HepG2 (cell line): Measurements from ENCODE around the gene MLST8. TPM values are rescaled to one million over a fixed set of nuclear protein-coding genes. Genes with fewer than 3 reads are reported as not detected.
A peak's percentile ranks its signal among the peaks of the same experiment; 100 is the strongest.

Experiments used
- ATAC-seq: fragments of 200-7000 bp; cut with Tn5 transposase; 3 replicates; pipeline ENCODE4 v1.9.1; 2020; ENCODE audit warnings: mild to moderate bottlenecking, moderate library complexity
- BruUV-seq: library from RNA; stranded (reverse); fragments of 400-500 nt; replicated peaks from 2 replicates; lab custom pipeline; 2021; lab: Mats Ljungman, UMichigan
- CTCF ChIA-PET: fragments of 300-600 bp; formaldehyde crosslinking; extraction: SDS; loops from one replicate; lab custom pipeline; 2021; ENCODE audit warnings: low total read pairs, inconsistent platforms, low intra/inter-chr PET ratio; lab: Yijun Ruan, JAX
- POLR2A ChIA-PET: fragments of 350-600 bp; sonication (Branson Sonifier 250); formaldehyde crosslinking; loops from one replicate; lab custom pipeline; 2020; ENCODE audit warnings: antibody characterized with exemption, inconsistent platforms; lab: Yijun Ruan, JAX
- DNase-seq: peaks from one replicate; pipeline ENCODE4 v3.0.0-alpha.2; 2015; ENCODE audit warnings: low spot score
- FAIRE-seq: peaks from 3 replicates; lab custom pipeline; 2011; peaks lifted over from hg19 to GRCh38; lab: Jason Lieb, UNC
- H2AFZ ChIP-seq: one replicate; pipeline ENCODE4 v1.6.1; 2011; ENCODE audit warnings: low read length, inconsistent platforms
- H3K27ac ChIP-seq: fragments of 300-600 bp; 3 replicates; pipeline ENCODE4 v1.8.0; 2011; ENCODE audit warnings: mixed run types, mild to moderate bottlenecking, mixed read lengths, low read length, inconsistent platforms; ENCODE audit not compliant: insufficient read depth; ENCODE audit errors: extremely low read length
- H3K27me3 ChIP-seq, 2 experiments: fragments of 200-600 bp in 1 of 2; 2 replicates in 1 of 2; 3 replicates in 1 of 2; pipeline versions ENCODE4 v1.6.0 to v1.8.0; 2011; ENCODE audit warnings: low read length in 2 of 2, mild to moderate bottlenecking in 2 of 2, moderate library complexity in 2 of 2, inconsistent platforms in 1 of 2; ENCODE audit not compliant: insufficient read depth in 2 of 2, control insufficient read depth in 1 of 2
- H3K36me3 ChIP-seq, 2 experiments: fragments of 200-600 bp in 1 of 2; replicated peaks in 1 of 2; 2 replicates in 1 of 2; 3 replicates in 1 of 2; pipeline versions ENCODE4 v1.5.1 to v1.8.0; 2011; ENCODE audit warnings: low read length in 2 of 2, inconsistent platforms in 1 of 2; ENCODE audit not compliant: insufficient read depth in 2 of 2, control insufficient read depth in 1 of 2
- H3K4me1 ChIP-seq: 2 replicates; pipeline ENCODE4 v1.5.1; 2012; ENCODE audit warnings: low read length, inconsistent platforms; ENCODE audit not compliant: insufficient read depth
- H3K4me2 ChIP-seq: 2 replicates; pipeline ENCODE4 v1.6.0; 2011; ENCODE audit warnings: low read depth, low read length, inconsistent platforms
- H3K4me3 ChIP-seq, 3 experiments: fragments of 200-600 bp in 1 of 3; sonication (generic), shearing (Covaris generic) in 1 of 3; replicated peaks in 1 of 3; 2 replicates each; pipeline ENCODE4 v1.5.1; 2011 to 2016; ENCODE audit warnings: low read length in 3 of 3, inconsistent platforms in 2 of 3, low read depth in 2 of 3, mild to moderate bottlenecking in 2 of 3, control low read depth in 1 of 3, mixed read lengths in 1 of 3; ENCODE audit not compliant: insufficient read depth in 1 of 3
- H3K79me2 ChIP-seq: one replicate; pipeline ENCODE4 v1.6.1; 2011; ENCODE audit warnings: low read length, inconsistent platforms; ENCODE audit not compliant: insufficient read depth
- H3K9ac ChIP-seq: 2 replicates; pipeline ENCODE4 v1.6.0; 2011; ENCODE audit warnings: mild to moderate bottlenecking, low read depth, low read length, inconsistent platforms; ENCODE audit not compliant: insufficient read depth
- H3K9me3 ChIP-seq: 2 replicates; pipeline ENCODE4 v1.5.1; 2012; ENCODE audit warnings: mild to moderate bottlenecking, low read length
- H4K20me1 ChIP-seq: 2 replicates; pipeline ENCODE4 v1.6.0; 2011; ENCODE audit warnings: inconsistent platforms, mild to moderate bottlenecking, low read length, moderate library complexity; ENCODE audit not compliant: insufficient read depth
- CBX2 ChIP-seq, 2 experiments: fragments of 200-600 bp in 1 of 2; sonication (generic); formaldehyde crosslinking in 1 of 2; IDR thresholded peaks; 2 replicates each; pipeline versions ENCODE4 v1.7.0 to v1.8.1; 2018 to 2022; ENCODE audit warnings: low read depth in 2 of 2, low read length in 1 of 2, mild to moderate bottlenecking in 1 of 2, missing genetic modification reagents in 1 of 2
- MYPOP ChIP-seq: sonication (generic); formaldehyde crosslinking; IDR thresholded peaks from 2 replicates; pipeline ENCODE4 v1.8.1; 2023; ENCODE audit warnings: mild to moderate bottlenecking, moderate library complexity, missing genetic modification reagents
- REL ChIP-seq: sonication (generic); formaldehyde crosslinking; conservative IDR thresholded peaks from 2 replicates; pipeline ENCODE4 v1.8.0; 2022; ENCODE audit warnings: mild to moderate bottlenecking, missing genetic modification reagents, moderate library complexity
- XBP1 ChIP-seq: sonication (generic); formaldehyde crosslinking; IDR thresholded peaks from 2 replicates; pipeline ENCODE4 v1.5.0; 2020; ENCODE audit warnings: missing genetic modification reagents
- ZEB1 ChIP-seq: IDR thresholded peaks from 2 replicates; pipeline ENCODE4 v1.6.1; 2012; ENCODE audit warnings: mild to moderate bottlenecking, low read depth, inconsistent platforms; ENCODE audit not compliant: insufficient replicate concordance
- ZFP41 ChIP-seq: sonication (generic); formaldehyde crosslinking; IDR thresholded peaks from 2 replicates; pipeline ENCODE4 v1.4.0; 2020; ENCODE audit warnings: mild to moderate bottlenecking, missing genetic modification reagents, borderline replicate concordance
- ZMYM3 ChIP-seq: sonication (generic); formaldehyde crosslinking; IDR thresholded peaks from 2 replicates; pipeline ENCODE4 v1.5.1; 2020; ENCODE audit warnings: mild to moderate bottlenecking, missing genetic modification reagents
- ZNF629 ChIP-seq: sonication (generic); formaldehyde crosslinking; conservative IDR thresholded peaks from 2 replicates; pipeline ENCODE4 v1.5.0; 2020; ENCODE audit warnings: missing genetic modification reagents
- ZNF709 ChIP-seq: sonication (generic); formaldehyde crosslinking; IDR thresholded peaks from 2 replicates; pipeline ENCODE4 v1.5.0; 2020; ENCODE audit warnings: mild to moderate bottlenecking, missing genetic modification reagents
- ZSCAN20 ChIP-seq: sonication (generic); formaldehyde crosslinking; IDR thresholded peaks from 2 replicates; pipeline ENCODE4 v1.4.0; 2020; ENCODE audit warnings: missing genetic modification reagents, mild to moderate bottlenecking, borderline replicate concordance
- WGBS: methylation state at CpG from one replicate; pipeline ENCODE4 v1.1.6; 2017; ENCODE audit warnings: low lambda C conversion rate; 5-methylcytosine and 5-hydroxymethylcytosine counted together
- in situ Hi-C: cut with HindIII; loops from 2 replicates; pipeline ENCODE4 v1.10.0; 2017; ENCODE audit warnings: low pct_unique_long_range_greater_than_20kb; ENCODE audit not compliant: extremely low pct_ligation_motif_present
- intact Hi-C: fragments of 100-400 bp; cut with micrococcal nuclease; formaldehyde crosslinking; loops from one replicate; pipeline ENCODE4 v1.10.0; 2022; ENCODE audit not compliant: unreplicated experiment
- polyA plus RNA-seq, 8 experiments: library from polyadenylated mRNA; depleted of rRNA in 3 of 8; stranded (reverse) in 7 of 8; unstranded in 1 of 8; fragments of >200 nt; fragmentation: Illumina TruSeq in 4 of 8; extraction: Trizol in 4 of 8; gene quantifications; 2 replicates each; pipeline versions ENCODE4 v1.2.1 to v1.2.3, GENCODE V29; 2011 to 2016; ENCODE audit warnings: low read depth in 4 of 8, missing spikeins in 1 of 8, mixed read lengths in 1 of 8; ENCODE audit not compliant: insufficient read depth in 1 of 8
- total RNA-seq, 5 experiments: library from RNA; depleted of rRNA; stranded (reverse); fragments of >200 nt; fragmentation: Illumina TruSeq; extraction: Trizol; gene quantifications; 2 replicates each; pipeline ENCODE4 v1.2.3, GENCODE V29; 2016; ENCODE audit warnings: low read depth in 1 of 5
- TF ChIP-seq, protein P1 (sequence below): sonication (generic); formaldehyde crosslinking; IDR thresholded peaks from 2 replicates; pipeline ENCODE4 v1.5.0; 2020; ENCODE audit warnings: mild to moderate bottlenecking, missing genetic modification reagents

MLST8 gene
- total and polyA plus RNA-seq, 2 of the 13 experiments (the other 11 are each of a cell fraction or from before 2014, with no cell fraction given): 30.8 to 72.7 TPM

- POLR2A ChIA-PET: interaction anchor here (1.0 to 1.3 kb wide), 3 partner anchors 16 to 44 kb away, joined by 3 to 5 read pairs (median 4); partner anchors contain the start of genes PGP and TRAF7
- Histone ChIP-seq H3K9me3 (no peaks in the 10 kb centered on the region), H3K79me2 (no peaks in the 10 kb centered on the region), H3K4me2 (0 out of 2 replicates have a peak overlapping the region, but pooled peaks have one; percentile 7), H3K9ac (no peak overlapping the region), H3K27me3 (peaks cover 2 to 34% of the 10 kb centered on the region in 2 experiments; a peak in 3 of 5 replicates), H3K27ac (no peak overlapping the region), H3K4me1 (peaks cover 41% of the 10 kb centered on the region), H2AFZ (no peak overlapping the region), H3K36me3 (no peaks in the 10 kb centered on the region), H4K20me1 (no peaks in the 10 kb centered on the region), H3K4me3 (no peak overlapping the region)
- FAIRE-seq (no peak), ATAC-seq (no peak), DNase-seq (no peak)
- BruUV-seq: no TSS peak
- CTCF ChIA-PET: no interaction called here
- 37% methylated on average over 3 of the region's 5 CpGs for whole genome bisulfite sequencing
- no peak for TF ChIP-seq ZFP41 (CRISPR knock-in tag)
- no peak for TF ChIP-seq REL (CRISPR knock-in tag)
- no peak for TF ChIP-seq XBP1 (CRISPR knock-in tag)
- TF ChIP-seq CBX2 (IDR thresholded peaks at IDR 0.05; ENCODE audit: low read depth, low read length): no peak
- no peak for TF ChIP-seq CBX2 (CRISPR knock-in tag; IDR thresholded peaks at IDR 0.05; ENCODE audit: low read depth)
- TF ChIP-seq ZSCAN20 (CRISPR knock-in tag): no peak
- TF ChIP-seq ZNF709: no peak
- TF ChIP-seq ZNF629 (CRISPR knock-in tag): peak; percentile 92
- TF ChIP-seq MYPOP (CRISPR knock-in tag): no peak
- TF ChIP-seq, protein P1, sequence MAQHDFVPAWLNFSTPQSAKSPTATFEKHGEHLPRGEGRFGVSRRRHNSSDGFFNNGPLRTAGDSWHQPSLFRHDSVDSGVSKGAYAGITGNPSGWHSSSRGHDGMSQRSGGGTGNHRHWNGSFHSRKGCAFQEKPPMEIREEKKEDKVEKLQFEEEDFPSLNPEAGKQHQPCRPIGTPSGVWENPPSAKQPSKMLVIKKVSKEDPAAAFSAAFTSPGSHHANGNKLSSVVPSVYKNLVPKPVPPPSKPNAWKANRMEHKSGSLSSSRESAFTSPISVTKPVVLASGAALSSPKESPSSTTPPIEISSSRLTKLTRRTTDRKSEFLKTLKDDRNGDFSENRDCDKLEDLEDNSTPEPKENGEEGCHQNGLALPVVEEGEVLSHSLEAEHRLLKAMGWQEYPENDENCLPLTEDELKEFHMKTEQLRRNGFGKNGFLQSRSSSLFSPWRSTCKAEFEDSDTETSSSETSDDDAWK (CRISPR knock-in tag): no peak
- no peak for TF ChIP-seq ZEB1
- TF ChIP-seq ZMYM3 (CRISPR knock-in tag): peak; percentile 87
- intact Hi-C loops (loop anchor here (5.0 kb wide), 2 partner anchors 37 to 53 kb away; partner anchors contain the start of gene ECI1), in situ Hi-C loops (no loop called here)
Observed at GRCh38 chr16:2199095-2199494, 6.2 kb upstream of the MLST8 start.
